GM18868 (cell line): ENCODE results near the gene SLC7A5.
"Not testable (repeated sequence)": the region's sequence is repeated elsewhere in the genome, so short reads cannot be mapped to it uniquely, and the experiment has no call there.

ENCODE experiments used
- ATAC-seq: cut with Tn5 transposase; IDR thresholded peaks from one replicate; pipeline ENCODE4 v1.9.1; 2021; ENCODE audit warnings: mild to moderate bottlenecking, moderate library complexity; ENCODE audit not compliant: unreplicated experiment

SLC7A5 gene

GRCh38 chr16:87835882-87836331 lies 33.4 kb downstream of the SLC7A5 start:
- ATAC-seq, result no peak

GRCh38 chr16:87834668-87835473 lies 34.4 kb downstream of the SLC7A5 start:
- no peak for ATAC-seq

- no peak for ATAC-seq
Observed at GRCh38 chr16:87834005-87834667, 35.2 kb downstream of the SLC7A5 start.

- ATAC-seq, result no peak
Observed at GRCh38 chr16:87833548-87833947, 35.8 kb downstream of the SLC7A5 start.

- ATAC-seq, result no peak
Observed at GRCh38 chr16:87832741-87833502, 36.4 kb downstream of the SLC7A5 start.

GRCh38 chr16:87832137-87832527 lies 37.2 kb downstream of the SLC7A5 start:
- ATAC-seq, result no peak

GRCh38 chr16:87831421-87832136 lies 37.7 kb downstream of the SLC7A5 start:
- no peak for ATAC-seq

- ATAC-seq, result no peak
Observed at GRCh38 chr16:87830673-87831420, 38.5 kb downstream of the SLC7A5 start.

- no peak for ATAC-seq
Observed at GRCh38 chr16:87829988-87830672, 39.2 kb downstream of the SLC7A5 start.

- ATAC-seq, result no peak
Observed at GRCh38 chr16:87829622-87829980, 39.7 kb downstream of the SLC7A5 start.

GRCh38 chr16:87828907-87829621 lies 40.2 kb downstream of the SLC7A5 start:
- ATAC-seq, result no peak

GRCh38 chr16:87828071-87828906 lies 41.0 kb downstream of the SLC7A5 start:
- ATAC-seq, result no peak

GRCh38 chr16:87827588-87827915 lies 41.8 kb downstream of the SLC7A5 start:
- not testable (repeated sequence) for ATAC-seq

GRCh38 chr16:87826798-87827587 lies 42.3 kb downstream of the SLC7A5 start:
- ATAC-seq, result no peak

- ATAC-seq, result not testable (repeated sequence)
Observed at GRCh38 chr16:87826407-87826797, 42.9 kb downstream of the SLC7A5 start.

- ATAC-seq, result not testable (repeated sequence)
Observed at GRCh38 chr16:87825842-87826120, 43.5 kb downstream of the SLC7A5 start.

GRCh38 chr16:87824991-87825841 lies 44.1 kb downstream of the SLC7A5 start:
- ATAC-seq, result no peak
